ENCODE results near the gene CRAT. TPM values are rescaled to one million over a fixed set of nuclear protein-coding genes. Genes with fewer than 3 reads are reported as not detected.
A peak's percentile ranks its signal among the peaks of the same experiment; 100 is the strongest.

CRAT gene
- total RNA-seq, 1 experiment from 2014 or later = 7.1 TPM

DNA sequence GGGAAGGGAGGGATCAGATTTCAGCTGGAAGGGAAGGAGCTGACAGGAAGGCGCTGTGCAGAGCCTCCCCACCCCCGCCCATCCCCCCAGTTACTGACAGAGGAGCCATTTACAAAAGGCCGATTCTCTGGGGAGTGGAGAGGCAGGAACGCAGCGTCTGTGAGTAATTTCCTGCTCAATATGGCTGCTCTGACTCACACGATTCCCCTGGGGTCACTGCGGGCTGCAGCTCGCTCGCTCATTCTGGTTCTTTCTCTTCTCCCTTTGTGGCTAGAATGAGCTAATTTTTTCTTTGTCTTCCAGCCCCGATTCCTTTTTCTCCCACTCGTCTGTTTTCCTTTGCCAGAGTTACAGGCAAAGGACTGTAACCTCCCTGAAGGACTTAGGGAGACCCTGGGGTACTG is 29.4 kb upstream of the CRAT start:
- Mint-ChIP-seq H3K36me3 (ENCODE audit: insufficient read depth, unreplicated experiment) (peaks cover 49% of the 10 kb centered on the region), H3K27me3 (ENCODE audit: unreplicated experiment) (no peaks in the 10 kb centered on the region), H3K27ac (ENCODE audit: unreplicated experiment) (peak overlapping the region; percentile 97), H3K9me3 (ENCODE audit: low read depth, unreplicated experiment) (no peaks in the 10 kb centered on the region), H3K4me1 (ENCODE audit: low read depth, unreplicated experiment) (peaks cover 25% of the 10 kb centered on the region), H3K4me3 (ENCODE audit: low read depth, unreplicated experiment) (peak overlapping the region; percentile 71)
- peak; percentile 80 for DNase-seq
- intact Hi-C loops (cut with micrococcal nuclease; ENCODE audit: unreplicated experiment) = loop anchor here (1.0 to 10.0 kb wide), 5 partner anchors 37 to 635 kb away; partner anchors contain the start of gene IER5L
- TF ChIP-seq, protein P1, sequence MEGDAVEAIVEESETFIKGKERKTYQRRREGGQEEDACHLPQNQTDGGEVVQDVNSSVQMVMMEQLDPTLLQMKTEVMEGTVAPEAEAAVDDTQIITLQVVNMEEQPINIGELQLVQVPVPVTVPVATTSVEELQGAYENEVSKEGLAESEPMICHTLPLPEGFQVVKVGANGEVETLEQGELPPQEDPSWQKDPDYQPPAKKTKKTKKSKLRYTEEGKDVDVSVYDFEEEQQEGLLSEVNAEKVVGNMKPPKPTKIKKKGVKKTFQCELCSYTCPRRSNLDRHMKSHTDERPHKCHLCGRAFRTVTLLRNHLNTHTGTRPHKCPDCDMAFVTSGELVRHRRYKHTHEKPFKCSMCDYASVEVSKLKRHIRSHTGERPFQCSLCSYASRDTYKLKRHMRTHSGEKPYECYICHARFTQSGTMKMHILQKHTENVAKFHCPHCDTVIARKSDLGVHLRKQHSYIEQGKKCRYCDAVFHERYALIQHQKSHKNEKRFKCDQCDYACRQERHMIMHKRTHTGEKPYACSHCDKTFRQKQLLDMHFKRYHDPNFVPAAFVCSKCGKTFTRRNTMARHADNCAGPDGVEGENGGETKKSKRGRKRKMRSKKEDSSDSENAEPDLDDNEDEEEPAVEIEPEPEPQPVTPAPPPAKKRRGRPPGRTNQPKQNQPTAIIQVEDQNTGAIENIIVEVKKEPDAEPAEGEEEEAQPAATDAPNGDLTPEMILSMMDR (IDR thresholded peaks at IDR 0.05; ENCODE audit: unreplicated experiment) = no peak
- TSS peak; percentile 92 for BruUV-seq (replicated peaks)
- CTCF ChIA-PET = interaction anchor here (0.6 to 3.1 kb wide), 17 partner anchors 8 to 900 kb away, joined by 3 to 19 read pairs (median 4); partner anchors contain the start of genes IER5L and NTMT1

DNA sequence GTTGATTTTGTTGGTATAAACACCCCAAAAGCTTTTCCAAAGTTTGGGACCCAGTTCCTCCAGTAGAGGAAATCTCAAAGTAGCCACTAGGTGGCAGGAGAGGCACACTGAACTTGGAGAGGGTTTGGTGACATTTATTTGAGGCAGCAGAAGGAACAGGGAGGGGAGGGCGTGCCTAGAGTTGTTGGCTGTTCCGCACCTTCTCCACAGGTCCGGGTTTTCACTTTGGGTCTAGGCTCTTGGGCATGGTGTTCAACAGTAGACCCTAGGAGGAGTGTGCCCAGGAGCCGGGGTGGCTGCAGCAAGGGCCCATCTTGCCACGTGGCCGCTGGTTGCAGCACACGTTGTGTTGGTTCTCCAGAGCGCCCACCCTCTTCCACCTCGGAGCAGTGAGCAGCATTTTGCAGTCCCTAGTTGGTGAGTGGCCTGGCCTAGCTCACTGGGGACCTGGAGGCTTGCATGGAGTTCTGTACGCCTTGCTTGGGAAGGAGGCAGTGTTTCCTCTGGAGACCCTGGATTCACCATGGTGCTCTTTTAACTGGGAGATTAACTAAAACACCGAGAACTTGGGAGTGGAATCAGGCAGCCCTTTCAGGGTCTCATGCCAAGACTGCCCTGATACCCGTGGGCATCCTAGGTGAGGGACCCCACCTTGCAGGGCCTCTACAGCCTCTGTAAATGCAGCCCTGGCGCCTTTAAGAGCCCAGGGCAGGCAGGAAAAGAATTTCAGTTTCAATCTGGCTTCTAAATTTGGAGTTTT is 28.8 kb upstream of the CRAT start:
- BruUV-seq (replicated peaks) = no TSS peak
- H3K4me1 Mint-ChIP-seq (ENCODE audit: low read depth, unreplicated experiment) = peaks cover 25% of the 10 kb centered on the region
- H3K9me3 Mint-ChIP-seq (ENCODE audit: low read depth, unreplicated experiment) = no peaks in the 10 kb centered on the region
- peak overlapping the region; percentile 97 for H3K27ac Mint-ChIP-seq (ENCODE audit: unreplicated experiment)
- H3K27me3 Mint-ChIP-seq (ENCODE audit: unreplicated experiment) = no peaks in the 10 kb centered on the region
- intact Hi-C loops (cut with micrococcal nuclease; ENCODE audit: unreplicated experiment) = loop anchor here (1.0 to 10.0 kb wide), 3 partner anchors 477 to 635 kb away; no protein-coding TSS in a partner anchor
- TF ChIP-seq, protein P1 (IDR thresholded peaks at IDR 0.05; ENCODE audit: unreplicated experiment) = peak; percentile 80
- peak overlapping the region; percentile 71 for H3K4me3 Mint-ChIP-seq (ENCODE audit: low read depth, unreplicated experiment)
- peaks cover 48% of the 10 kb centered on the region for H3K36me3 Mint-ChIP-seq (ENCODE audit: insufficient read depth, unreplicated experiment)
- DNase-seq = peak; percentile 75
- CTCF ChIA-PET = interaction anchor here (0.6 to 3.1 kb wide), 16 partner anchors 8 to 587 kb away, joined by 3 to 19 read pairs (median 4); partner anchors contain the start of genes IER5L and NTMT1

DNA sequence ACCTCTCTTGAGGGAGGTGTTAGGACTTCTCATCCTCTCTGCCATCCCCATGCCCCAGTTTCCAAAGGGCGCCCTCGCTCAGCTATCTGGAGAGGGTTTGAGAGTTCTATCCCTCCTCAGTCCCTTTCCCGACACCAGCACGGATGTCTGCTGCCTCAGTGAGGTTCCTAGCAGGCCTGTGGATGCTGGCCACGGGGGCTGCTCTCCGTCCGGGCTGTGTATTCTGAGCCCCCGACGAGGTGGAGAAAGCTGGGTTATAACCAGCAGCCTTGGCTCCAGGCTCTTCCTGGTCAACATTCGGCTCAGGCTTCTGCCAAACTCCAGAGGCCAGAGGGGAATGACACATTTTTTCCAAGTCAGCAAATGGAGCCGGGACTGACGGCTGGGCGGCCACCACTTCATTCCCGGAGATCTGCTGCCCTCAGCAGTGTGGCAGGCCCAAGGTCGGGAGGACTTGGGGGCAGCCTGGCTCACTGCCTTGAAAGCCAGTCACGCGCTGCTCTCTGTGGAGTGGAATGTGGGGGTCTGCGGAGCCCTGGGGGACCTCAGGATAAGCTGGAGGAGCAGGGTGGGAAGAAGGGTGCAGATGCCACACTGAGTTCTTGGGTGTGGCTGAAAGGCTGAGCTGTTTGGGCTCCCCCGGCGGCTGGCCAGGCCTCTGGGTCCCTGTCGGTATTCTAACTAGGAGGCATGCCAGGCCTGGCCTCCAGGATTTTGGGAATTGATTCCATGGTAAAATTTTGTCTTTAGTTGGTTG is 28.1 kb upstream of the CRAT start:
- H3K4me1 Mint-ChIP-seq (ENCODE audit: low read depth, unreplicated experiment) = peaks cover 20% of the 10 kb centered on the region
- peaks cover 40% of the 10 kb centered on the region for H3K36me3 Mint-ChIP-seq (ENCODE audit: insufficient read depth, unreplicated experiment)
- H3K4me3 Mint-ChIP-seq (ENCODE audit: low read depth, unreplicated experiment) = peak overlapping the region; percentile 71
- H3K9me3 Mint-ChIP-seq (ENCODE audit: low read depth, unreplicated experiment) = no peaks in the 10 kb centered on the region
- no TSS peak for BruUV-seq (replicated peaks)
- TF ChIP-seq, protein P1 (IDR thresholded peaks at IDR 0.05; ENCODE audit: unreplicated experiment) = no peak
- CTCF ChIA-PET = interaction anchor here (0.6 to 3.1 kb wide), 7 partner anchors 36 to 588 kb away, joined by 3 to 19 read pairs (median 4); partner anchors contain the start of gene NTMT1
- peak overlapping the region; percentile 97 for H3K27ac Mint-ChIP-seq (ENCODE audit: unreplicated experiment)
- intact Hi-C loops (cut with micrococcal nuclease; ENCODE audit: unreplicated experiment) = loop anchor here (1.0 to 10.0 kb wide), 3 partner anchors 478 to 636 kb away; no protein-coding TSS in a partner anchor
- no peaks in the 10 kb centered on the region for H3K27me3 Mint-ChIP-seq (ENCODE audit: unreplicated experiment)
- no peak for DNase-seq

DNA sequence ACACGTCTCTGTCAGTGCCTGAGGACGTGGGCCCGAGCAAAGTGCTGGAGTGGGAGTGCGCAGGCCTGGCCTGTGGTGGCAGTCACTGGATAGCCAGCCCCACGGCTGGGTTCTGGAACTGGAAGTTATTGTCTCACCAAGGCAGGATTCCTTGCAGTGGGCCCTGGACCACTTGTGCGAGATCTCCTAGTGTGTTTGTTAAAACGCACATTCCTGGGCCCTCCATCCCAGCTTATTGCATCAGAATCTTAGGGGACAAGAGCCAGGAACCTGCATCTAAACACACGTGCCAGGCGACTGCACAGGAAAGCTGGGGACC is 27.5 kb upstream of the CRAT start:
- H3K4me1 Mint-ChIP-seq (ENCODE audit: low read depth, unreplicated experiment) = peaks cover 15% of the 10 kb centered on the region
- intact Hi-C loops (cut with micrococcal nuclease; ENCODE audit: unreplicated experiment) = loop anchor here (2.0 to 10.0 kb wide), 2 partner anchors 479 to 637 kb away; no protein-coding TSS in a partner anchor
- H3K4me3 Mint-ChIP-seq (ENCODE audit: low read depth, unreplicated experiment) = no peak overlapping the region
- no peak for DNase-seq
- no TSS peak for BruUV-seq (replicated peaks)
- H3K27ac Mint-ChIP-seq (ENCODE audit: unreplicated experiment) = no peak overlapping the region
- no peaks in the 10 kb centered on the region for H3K9me3 Mint-ChIP-seq (ENCODE audit: low read depth, unreplicated experiment)
- no peaks in the 10 kb centered on the region for H3K27me3 Mint-ChIP-seq (ENCODE audit: unreplicated experiment)
- H3K36me3 Mint-ChIP-seq (ENCODE audit: insufficient read depth, unreplicated experiment) = peaks cover 36% of the 10 kb centered on the region
- CTCF ChIA-PET = interaction anchor here (1.4 to 3.1 kb wide), 3 partner anchors 470 to 488 kb away, joined by 4 to 16 read pairs (median 4); partner anchors contain the start of gene NTMT1
- TF ChIP-seq, protein P1 (IDR thresholded peaks at IDR 0.05; ENCODE audit: unreplicated experiment) = no peak
